Dedifferentiated amniotic fluid mesenchymal stem cell (primary cell): ENCODE results near the gene NOTCH3.

Experiments used
- DNase-seq: peaks from one replicate; pipeline ENCODE4 v3.0.0-alpha.2; 2016; ENCODE audit errors: extremely low spot score

NOTCH3 gene

GRCh38 chr19:15161028-15161984, 39.5 kb downstream of the NOTCH3 start:
- DNase-seq = no peak

- DNase-seq = no peak
Observed at GRCh38 chr19:15159251-15159650, 41.5 kb downstream of the NOTCH3 start.

DNA sequence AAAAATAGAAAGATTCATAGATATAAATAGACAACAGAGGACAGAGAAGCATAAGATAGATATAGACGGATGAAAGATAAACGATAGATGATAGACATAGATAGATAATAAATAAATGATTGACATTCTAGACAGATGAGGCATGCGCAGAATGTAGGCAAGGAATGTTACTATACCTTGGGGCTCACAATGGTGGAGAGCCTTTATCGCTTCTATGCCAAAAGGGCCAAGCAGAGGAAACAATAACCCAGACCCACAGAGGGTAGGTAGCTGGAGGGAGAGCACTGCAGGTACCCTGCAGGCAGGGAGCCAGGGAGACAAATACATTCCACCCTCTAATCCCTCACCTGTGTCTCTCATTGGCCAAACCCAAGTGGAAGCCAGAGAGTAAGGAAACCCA, 44.4 kb downstream of the NOTCH3 start:
- no peak for DNase-seq

DNA sequence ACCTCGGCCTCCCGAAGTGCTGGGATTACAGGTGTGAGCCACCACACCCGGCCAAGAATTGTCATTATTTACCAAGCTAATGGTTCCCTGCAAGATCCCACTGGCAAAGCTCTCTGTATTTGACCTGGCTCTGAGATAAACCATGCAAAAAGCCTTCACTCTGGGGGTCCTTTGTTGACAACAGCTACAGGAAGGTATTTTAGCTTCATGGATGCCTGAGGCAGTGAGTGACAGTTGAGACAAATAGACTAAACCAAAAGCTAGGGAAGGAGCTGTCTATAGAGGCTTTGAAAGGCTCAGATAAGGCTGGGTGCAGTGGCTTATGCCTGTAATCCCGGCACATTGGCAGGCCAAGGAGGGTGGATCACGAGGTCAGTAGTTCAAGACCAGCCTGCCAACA, 45.5 kb downstream of the NOTCH3 start:
- no peak for DNase-seq

- DNase-seq = no peak
Observed at GRCh38 chr19:15154002-15154612, 46.7 kb downstream of the NOTCH3 start.

DNA sequence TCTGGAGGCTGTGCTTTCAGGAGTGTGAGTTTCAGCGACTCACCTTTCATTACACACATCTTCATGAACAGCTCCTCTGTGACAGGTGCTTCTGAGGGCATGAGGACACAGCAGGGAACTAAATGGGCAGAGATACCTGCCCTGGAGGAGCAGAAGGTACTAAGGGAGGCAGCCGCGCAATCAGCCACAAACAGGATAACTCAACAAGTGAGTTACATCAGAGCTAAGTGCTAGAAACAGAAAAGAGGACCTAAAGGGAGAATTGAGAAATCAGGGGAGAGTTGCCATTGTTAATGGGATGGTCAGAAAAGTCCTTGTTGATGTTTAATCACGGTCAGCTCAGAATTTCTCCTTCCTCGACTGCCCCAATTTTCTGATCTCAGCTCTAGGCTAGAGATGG, 51.1 kb downstream of the NOTCH3 start:
- DNase-seq = no peak

- no peak for DNase-seq
Observed at GRCh38 chr19:15147090-15147489, 53.7 kb downstream of the NOTCH3 start.

DNA sequence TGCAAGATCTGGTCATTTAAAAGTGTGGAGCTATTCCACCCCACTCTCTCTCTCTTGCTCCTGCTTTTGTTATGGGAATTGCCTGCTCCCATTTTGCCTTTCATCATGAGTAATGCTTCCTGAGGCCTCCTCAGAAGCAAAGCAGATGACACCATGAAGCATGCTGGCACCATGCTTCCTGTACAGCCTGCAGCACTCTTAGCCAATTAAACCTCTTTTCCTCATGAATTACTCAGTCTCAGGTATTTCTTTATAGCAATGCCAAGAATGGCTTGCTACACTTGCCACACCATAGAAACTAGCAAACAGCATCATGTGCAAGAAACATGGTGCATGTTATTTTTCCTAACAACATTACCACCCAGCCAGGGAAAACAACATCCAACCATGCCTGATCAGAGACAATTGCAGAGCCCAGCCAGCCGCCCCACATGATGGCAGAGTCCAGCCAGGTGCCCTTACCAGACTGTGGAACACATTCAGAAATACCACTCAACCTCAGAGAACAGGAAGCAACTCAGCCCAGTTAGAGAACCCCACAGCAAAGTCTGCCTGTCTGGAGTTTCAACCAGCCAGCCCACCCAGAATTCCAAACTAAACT, 56.6 kb downstream of the NOTCH3 start:
- DNase-seq = no peak

DNA sequence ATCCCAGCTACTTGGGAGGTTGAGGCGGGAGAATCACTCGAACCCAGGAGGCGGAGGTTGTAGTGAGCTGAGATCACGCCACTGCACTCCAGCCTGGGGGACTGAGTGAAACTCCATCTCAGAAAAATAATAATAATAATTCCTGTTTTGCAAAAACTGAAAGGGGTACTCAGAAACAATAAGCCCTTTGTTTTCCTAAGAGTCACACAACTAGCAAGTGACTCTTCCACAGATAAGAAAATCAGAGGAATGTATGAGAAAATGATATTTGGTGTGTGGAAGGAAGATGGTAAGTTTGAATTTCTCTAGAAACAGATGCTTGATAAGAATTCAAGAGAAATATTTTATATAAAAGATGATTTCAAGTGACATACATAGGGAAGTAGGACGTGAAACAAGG, 58.5 kb downstream of the NOTCH3 start:
- DNase-seq = no peak

DNA sequence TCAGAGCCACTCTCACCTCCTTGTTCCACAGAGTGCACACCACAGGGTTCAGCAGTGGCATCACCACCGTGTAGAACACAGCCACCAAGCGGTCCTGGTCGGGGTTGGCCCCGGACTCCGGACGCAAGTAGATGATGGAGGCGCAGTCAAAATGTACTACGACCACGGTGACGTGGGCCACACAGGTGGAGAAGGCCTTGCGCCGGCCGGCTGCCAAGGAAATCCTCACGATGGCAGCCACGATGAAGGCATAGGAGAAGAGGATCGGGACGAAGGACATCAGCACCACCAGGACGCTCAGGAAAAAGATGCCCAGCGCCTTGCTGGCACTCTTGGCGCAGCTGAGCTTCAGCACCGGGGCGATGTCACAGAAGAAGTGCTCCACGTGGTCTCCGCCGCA, 59.7 kb downstream of the NOTCH3 start:
- no peak for DNase-seq

GRCh38 chr19:15138427-15138826, 62.4 kb downstream of the NOTCH3 start:
- no peak for DNase-seq

GRCh38 chr19:15137777-15138176, 63.0 kb downstream of the NOTCH3 start:
- DNase-seq = no peak

DNA sequence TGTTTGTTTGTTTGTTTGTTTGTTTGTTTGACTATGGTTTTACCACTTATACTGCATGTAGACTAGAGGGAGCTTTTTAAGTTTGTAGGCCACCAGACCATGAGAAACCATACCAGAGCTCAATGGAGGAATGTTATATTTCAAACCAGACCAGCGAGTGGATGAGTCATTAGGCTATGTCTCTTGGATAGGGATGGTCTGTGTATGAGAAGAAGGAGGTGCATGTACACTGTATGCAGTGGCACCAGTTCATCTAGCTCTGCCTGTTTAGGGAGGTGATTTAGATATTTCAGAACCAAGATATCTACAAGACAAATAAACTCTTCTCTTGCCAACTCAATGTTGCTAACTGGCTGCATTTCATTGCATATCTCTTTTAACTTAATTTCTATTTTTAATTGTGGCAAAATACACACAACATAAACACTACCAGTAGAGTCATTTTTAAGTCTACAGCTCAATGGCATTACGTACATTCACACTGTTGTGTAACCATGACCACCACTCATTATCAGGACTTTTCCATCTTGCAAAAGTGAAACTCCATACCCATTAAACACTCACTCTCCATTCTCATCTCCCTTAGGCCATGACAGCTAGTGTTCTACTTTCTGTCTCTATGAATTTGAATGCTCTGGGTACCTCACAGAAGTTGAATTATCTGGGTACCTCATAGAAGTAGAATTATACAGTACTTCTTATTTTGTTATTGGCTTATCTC, 64.4 kb downstream of the NOTCH3 start:
- no peak for DNase-seq

GRCh38 chr19:15129856-15130585, 70.8 kb downstream of the NOTCH3 start:
- DNase-seq = no peak

DNA sequence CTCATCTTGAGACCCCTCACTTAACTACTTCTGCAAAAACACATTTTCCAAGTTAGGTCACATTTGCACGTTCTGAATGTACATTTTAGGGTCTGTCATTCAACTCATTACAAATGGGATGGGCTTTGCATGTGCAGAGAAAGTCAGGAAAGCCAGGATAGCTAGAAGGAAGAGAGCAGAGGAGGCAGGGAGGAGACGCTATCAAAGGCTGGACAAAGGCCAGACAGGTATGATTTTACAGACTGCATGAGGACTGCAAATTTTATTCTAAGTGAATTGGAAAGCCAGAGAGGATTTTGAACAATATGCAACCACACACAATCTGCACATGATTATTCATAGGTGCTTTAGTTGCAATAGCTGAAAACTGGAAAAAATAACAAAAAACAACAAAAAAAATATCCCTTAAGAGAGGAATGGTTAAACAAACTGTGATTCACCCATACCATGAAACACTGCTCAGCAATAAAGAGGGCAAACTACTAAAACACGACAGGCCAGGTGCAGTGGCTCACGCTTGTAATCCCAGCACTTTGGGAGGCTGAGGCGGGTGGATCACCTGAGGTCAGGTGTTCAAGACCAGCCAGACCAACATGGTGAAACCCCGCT, 72.5 kb downstream of the NOTCH3 start:
- no peak for DNase-seq

DNA sequence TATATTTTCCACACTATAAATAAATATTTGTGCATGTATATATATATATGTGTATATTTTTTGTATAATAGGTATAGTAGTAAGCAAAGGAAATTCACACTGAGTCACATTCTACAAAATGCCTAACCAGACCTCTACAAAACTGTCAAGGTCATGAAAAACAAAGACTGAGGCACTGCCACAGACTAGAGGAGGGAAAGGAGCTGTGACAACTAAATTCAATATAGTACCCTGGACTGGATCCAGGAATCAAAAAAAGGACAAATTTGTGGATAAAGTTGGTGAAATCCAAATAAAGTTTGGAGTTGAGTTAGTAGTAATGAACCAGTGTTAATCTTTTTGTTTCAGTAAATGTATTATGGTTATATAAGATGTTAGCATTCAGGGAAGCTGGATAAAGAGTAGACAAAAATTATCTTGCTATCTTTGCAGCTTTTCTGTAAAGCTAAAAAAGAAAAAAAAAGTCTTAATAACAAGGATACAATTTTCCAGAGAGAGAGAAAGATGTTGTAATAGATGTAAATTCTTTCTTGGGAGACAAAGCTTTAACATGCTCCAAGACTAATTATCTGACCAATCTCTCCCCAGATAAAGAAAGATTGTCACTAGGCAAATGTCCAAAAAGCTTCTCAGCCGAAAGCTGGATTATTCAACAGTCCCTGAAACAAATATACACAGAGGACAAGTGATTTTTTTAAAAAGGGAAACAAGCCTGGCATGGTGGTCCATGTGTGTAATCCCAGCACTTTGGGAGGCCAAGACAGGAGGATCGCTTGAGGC, 74.5 kb downstream of the NOTCH3 start:
- DNase-seq = no peak

DNA sequence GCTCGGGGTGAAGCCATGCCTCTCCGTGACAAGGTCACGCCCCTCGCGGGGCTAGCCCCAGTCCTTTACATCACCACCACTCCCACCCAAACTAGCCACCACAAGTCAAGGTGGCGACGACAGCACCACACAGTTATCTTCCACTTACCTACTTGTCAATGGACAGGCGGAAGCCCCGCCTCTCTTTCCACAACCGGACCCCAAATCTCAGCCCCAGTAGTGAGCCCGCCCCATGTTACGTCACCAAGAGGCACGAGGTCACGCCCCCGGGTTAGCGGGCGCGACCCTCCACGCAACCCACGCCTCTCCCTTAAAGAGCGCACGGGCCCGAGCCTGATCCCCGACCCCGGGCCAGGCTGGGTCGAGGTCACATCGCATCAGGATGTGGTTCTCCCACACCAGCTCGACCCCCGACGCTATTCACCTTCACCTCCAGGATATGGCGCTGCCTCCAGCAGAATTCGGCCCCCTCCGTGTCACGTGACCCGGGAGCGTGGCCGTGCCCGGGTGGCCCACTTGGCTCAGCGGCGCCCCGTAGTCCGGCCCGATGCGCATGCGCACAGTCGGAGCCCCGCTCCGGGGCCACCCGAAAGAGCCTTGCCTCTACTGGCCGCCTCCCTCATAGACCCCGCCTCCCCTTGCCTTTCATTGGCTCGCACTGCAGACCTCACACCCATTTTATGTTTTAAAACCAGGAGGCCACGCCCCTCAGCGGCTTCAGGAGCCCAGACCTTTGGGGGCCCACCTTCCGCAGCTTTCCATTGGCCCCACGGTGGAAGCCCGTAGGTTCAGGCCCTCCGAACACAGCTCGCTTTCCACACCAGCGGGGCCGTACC, 75.3 kb downstream of the NOTCH3 start:
- peak; percentile 97 for DNase-seq

GRCh38 chr19:15124572-15125231, 76.1 kb downstream of the NOTCH3 start:
- DNase-seq = no peak

DNA sequence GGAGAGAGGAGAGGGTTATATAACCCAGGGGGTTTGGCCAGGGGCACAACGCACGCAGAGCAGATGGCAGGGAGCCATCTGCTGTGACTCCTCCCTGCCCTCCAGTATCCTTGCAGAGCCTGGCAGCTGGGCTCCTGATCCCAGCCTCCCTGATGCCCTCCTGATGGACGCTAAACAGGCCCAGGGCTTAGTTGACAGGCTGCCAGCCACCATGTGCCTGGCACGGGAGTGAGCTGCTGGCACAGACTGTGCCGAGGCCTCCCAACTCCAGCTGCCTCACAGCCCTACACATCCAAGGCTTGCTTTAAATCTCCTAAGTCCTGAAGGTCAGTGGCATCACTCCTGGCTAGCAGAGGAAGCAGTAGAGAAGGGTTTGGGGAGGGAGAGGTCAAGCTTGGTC, 76.9 kb downstream of the NOTCH3 start:
- no peak for DNase-seq
